Neural crest cell (in vitro differentiated cells): Measurements from ENCODE around the gene CX3CL1. TPM values are rescaled to one million over a fixed set of nuclear protein-coding genes. Genes with fewer than 3 reads are reported as not detected.

Experiments
- DNase-seq: peaks from one replicate; pipeline ENCODE4 v3.0.0; 2021; ENCODE audit warnings: low read depth, mixed read lengths, low spot score
- H3K27ac Mint-ChIP-seq: one replicate; pipeline ENCODE4 v1.8.0; 2021; ENCODE audit warnings: mild to moderate bottlenecking, mixed read lengths; ENCODE audit not compliant: unreplicated experiment
- H3K27me3 Mint-ChIP-seq: 2 replicates; pipeline ENCODE4 v1.8.0; 2021; ENCODE audit warnings: low read depth, mild to moderate bottlenecking, mixed read lengths
- H3K36me3 Mint-ChIP-seq: 2 replicates; pipeline ENCODE4 v1.8.0; 2021; ENCODE audit warnings: low read depth, mild to moderate bottlenecking, mixed read lengths
- H3K4me1 Mint-ChIP-seq: 2 replicates; pipeline ENCODE4 v1.8.0; 2021; ENCODE audit warnings: mixed read lengths
- H3K4me3 Mint-ChIP-seq: one replicate; pipeline ENCODE4 v1.8.0; 2021; ENCODE audit warnings: mild to moderate bottlenecking, mixed read lengths
- H3K9me3 Mint-ChIP-seq: 2 replicates; pipeline ENCODE4 v1.8.0; 2021; ENCODE audit warnings: mixed read lengths
- CTCF ChIP-seq: fragments of 200-600 bp; sonication (generic); conservative IDR thresholded peaks from 2 replicates; pipeline ENCODE4 v1.5.0; 2021; ENCODE audit warnings: antibody characterized with exemption, mild to moderate bottlenecking
- total RNA-seq: library from RNA; stranded (reverse); gene quantifications from 2 replicates; pipeline ENCODE4 v1.2.1, GENCODE V29; 2021

The CX3CL1 gene
- total RNA-seq, 1 donor from 2014 or later, result 6.0 TPM

GRCh38 chr16:57345021-57345420 is 27.3 kb upstream of the CX3CL1 start:
- Mint-ChIP-seq H3K27me3 (peaks cover 50% of the 10 kb centered on the region), H3K4me1 (peaks cover 4% of the 10 kb centered on the region), H3K27ac (no peak overlapping the region), H3K36me3 (no peaks in the 10 kb centered on the region), H3K4me3 (no peak overlapping the region), H3K9me3 (peaks cover 4% of the 10 kb centered on the region)
- no peak for TF ChIP-seq CTCF
- no peak for DNase-seq

- H3K27ac Mint-ChIP-seq, result no peak overlapping the region
- peaks cover under 1% of the 10 kb centered on the region for H3K4me1 Mint-ChIP-seq
- H3K27me3 Mint-ChIP-seq, result peaks cover 57% of the 10 kb centered on the region
- H3K9me3 Mint-ChIP-seq, result peaks cover 4% of the 10 kb centered on the region
- no peak for DNase-seq
- no peak for TF ChIP-seq CTCF
- no peak overlapping the region for H3K4me3 Mint-ChIP-seq
- no peaks in the 10 kb centered on the region for H3K36me3 Mint-ChIP-seq
Observed at GRCh38 chr16:57345666-57346204, 26.6 kb upstream of the CX3CL1 start.

GRCh38 chr16:57347858-57348257 is 24.4 kb upstream of the CX3CL1 start:
- peaks cover 62% of the 10 kb centered on the region for H3K27me3 Mint-ChIP-seq
- H3K4me3 Mint-ChIP-seq, result no peak overlapping the region
- no peak for TF ChIP-seq CTCF
- H3K9me3 Mint-ChIP-seq, result peaks cover 4% of the 10 kb centered on the region
- H3K27ac Mint-ChIP-seq, result no peak overlapping the region
- no peaks in the 10 kb centered on the region for H3K4me1 Mint-ChIP-seq
- no peaks in the 10 kb centered on the region for H3K36me3 Mint-ChIP-seq
- no peak for DNase-seq

- no peak for DNase-seq
- no peak for TF ChIP-seq CTCF
Observed at GRCh38 chr16:57348327-57348726, 24.0 kb upstream of the CX3CL1 start.

GRCh38 chr16:57349212-57350031 is 22.9 kb upstream of the CX3CL1 start:
- peaks cover 57% of the 10 kb centered on the region for H3K27me3 Mint-ChIP-seq
- no peak overlapping the region for H3K4me3 Mint-ChIP-seq
- DNase-seq, result no peak
- no peaks in the 10 kb centered on the region for H3K36me3 Mint-ChIP-seq
- no peak for TF ChIP-seq CTCF
- H3K9me3 Mint-ChIP-seq, result peaks cover 4% of the 10 kb centered on the region
- H3K4me1 Mint-ChIP-seq, result no peaks in the 10 kb centered on the region
- H3K27ac Mint-ChIP-seq, result no peak overlapping the region

More at GRCh38 chr16:57348327-57348726, 24.0 kb upstream of the CX3CL1 start:
- Mint-ChIP-seq H3K27ac (no peak overlapping the region), H3K4me1 (no peaks in the 10 kb centered on the region), H3K27me3 (peaks cover 62% of the 10 kb centered on the region), H3K9me3 (peaks cover 4% of the 10 kb centered on the region), H3K4me3 (no peak overlapping the region), H3K36me3 (no peaks in the 10 kb centered on the region)
